HEK293 (cell line): ENCODE data around the gene JMJD6.

Experiments used
- SETDB1 ChIP-seq: IDR thresholded peaks from one replicate; pipeline ENCODE4 v1.6.1; 2017; ENCODE audit warnings: mild to moderate bottlenecking, low read length, moderate library complexity, mixed read lengths; ENCODE audit not compliant: insufficient read length
- SP3 ChIP-seq: fragments of 450-650 bp; formaldehyde crosslinking; IDR thresholded peaks from 2 replicates; pipeline ENCODE4 v1.5.1; 2016; ENCODE audit warnings: missing biosample characterization, missing genetic modification characterization
- ZIC2 ChIP-seq: fragments of 450-650 bp; formaldehyde crosslinking; IDR thresholded peaks from 2 replicates; pipeline ENCODE4 v1.5.1; 2016; ENCODE audit warnings: missing biosample characterization, missing genetic modification characterization
- ZNF138 ChIP-seq: fragments of 450-650 bp; formaldehyde crosslinking; IDR thresholded peaks from 2 replicates; pipeline ENCODE4 v1.5.1; 2016; ENCODE audit warnings: missing biosample characterization, missing genetic modification characterization, borderline replicate concordance
- ZNF146 ChIP-seq: fragments of 450-650 bp; formaldehyde crosslinking; IDR thresholded peaks from 2 replicates; pipeline ENCODE4 v1.5.1; 2016; ENCODE audit warnings: missing biosample characterization, missing genetic modification characterization
- ZNF24 ChIP-seq: fragments of 450-650 bp; formaldehyde crosslinking; IDR thresholded peaks from 2 replicates; pipeline ENCODE4 v1.5.1; 2016; ENCODE audit warnings: missing biosample characterization, missing genetic modification characterization
- ZNF248 ChIP-seq: fragments of 450-650 bp; formaldehyde crosslinking; IDR thresholded peaks from 2 replicates; pipeline ENCODE4 v1.5.1; 2017; ENCODE audit warnings: missing biosample characterization, missing genetic modification characterization
- ZNF292 ChIP-seq: fragments of 450-650 bp; formaldehyde crosslinking; IDR thresholded peaks from 2 replicates; pipeline ENCODE4 v1.5.1; 2016; ENCODE audit warnings: low read depth, missing biosample characterization, missing genetic modification characterization, borderline replicate concordance
- ZNF558 ChIP-seq: fragments of 450-650 bp; formaldehyde crosslinking; IDR thresholded peaks from 2 replicates; pipeline ENCODE4 v1.5.1; 2016; ENCODE audit warnings: missing biosample characterization, missing genetic modification characterization
- ZNF561 ChIP-seq: fragments of 450-650 bp; IDR thresholded peaks from 2 replicates; pipeline ENCODE4 v1.5.1; 2018; ENCODE audit warnings: missing biosample characterization, missing genetic modification characterization, borderline replicate concordance
- ZNF624 ChIP-seq: fragments of 450-650 bp; formaldehyde crosslinking; IDR thresholded peaks from 2 replicates; pipeline ENCODE4 v1.5.1; 2017; ENCODE audit warnings: missing biosample characterization, missing genetic modification characterization
- ZNF629 ChIP-seq: fragments of 450-650 bp; formaldehyde crosslinking; IDR thresholded peaks from 2 replicates; pipeline ENCODE4 v1.5.1; 2017; ENCODE audit warnings: missing biosample characterization, missing genetic modification characterization
- ZNF76 ChIP-seq: fragments of 450-650 bp; formaldehyde crosslinking; IDR thresholded peaks from 2 replicates; pipeline ENCODE4; 2016; ENCODE audit warnings: low read depth, missing biosample characterization, missing genetic modification characterization, borderline replicate concordance
- ZNF768 ChIP-seq: fragments of 450-650 bp; formaldehyde crosslinking; IDR thresholded peaks from 2 replicates; pipeline ENCODE4 v1.5.1; 2018; ENCODE audit warnings: missing biosample characterization, mild to moderate bottlenecking, missing genetic modification characterization
- ZNF843 ChIP-seq: fragments of 450-650 bp; formaldehyde crosslinking; IDR thresholded peaks from 2 replicates; pipeline ENCODE4 v1.5.1; 2016; ENCODE audit warnings: missing biosample characterization, missing genetic modification characterization
- TF ChIP-seq, protein P1 (sequence below): fragments of 450-650 bp; formaldehyde crosslinking; IDR thresholded peaks from 2 replicates; pipeline ENCODE4 v1.5.1; 2016; ENCODE audit warnings: missing biosample characterization, missing genetic modification characterization
- TF ChIP-seq, protein P2 (sequence below): fragments of 450-650 bp; formaldehyde crosslinking; IDR thresholded peaks from 2 replicates; pipeline ENCODE4 v1.5.1; 2016; ENCODE audit warnings: missing biosample characterization, missing genetic modification characterization
- TF ChIP-seq, protein P3 (sequence below): fragments of 450-650 bp; formaldehyde crosslinking; IDR thresholded peaks from 2 replicates; pipeline ENCODE4 v1.5.1; 2017; ENCODE audit warnings: missing biosample characterization, missing genetic modification characterization
- TF ChIP-seq, protein P4 (sequence below): fragments of 450-650 bp; formaldehyde crosslinking; IDR thresholded peaks from 2 replicates; pipeline ENCODE4 v1.5.1; 2016; ENCODE audit warnings: missing biosample characterization, missing genetic modification characterization, borderline replicate concordance
- TF ChIP-seq, protein P5 (sequence below): fragments of 450-650 bp; formaldehyde crosslinking; IDR thresholded peaks from 2 replicates; pipeline ENCODE4 v1.5.1; 2017; ENCODE audit warnings: missing biosample characterization, mild to moderate bottlenecking, missing genetic modification characterization, moderate library complexity
- TF ChIP-seq, protein P6 (sequence below): fragments of 450-650 bp; formaldehyde crosslinking; IDR thresholded peaks from 2 replicates; pipeline ENCODE4 v1.5.1; 2016; ENCODE audit warnings: missing biosample characterization, missing genetic modification characterization
- TF ChIP-seq, protein P7 (sequence below): fragments of 450-650 bp; formaldehyde crosslinking; IDR thresholded peaks from 2 replicates; pipeline ENCODE4 v1.5.1; 2017; ENCODE audit warnings: missing biosample characterization, missing genetic modification characterization

The JMJD6 gene

DNA sequence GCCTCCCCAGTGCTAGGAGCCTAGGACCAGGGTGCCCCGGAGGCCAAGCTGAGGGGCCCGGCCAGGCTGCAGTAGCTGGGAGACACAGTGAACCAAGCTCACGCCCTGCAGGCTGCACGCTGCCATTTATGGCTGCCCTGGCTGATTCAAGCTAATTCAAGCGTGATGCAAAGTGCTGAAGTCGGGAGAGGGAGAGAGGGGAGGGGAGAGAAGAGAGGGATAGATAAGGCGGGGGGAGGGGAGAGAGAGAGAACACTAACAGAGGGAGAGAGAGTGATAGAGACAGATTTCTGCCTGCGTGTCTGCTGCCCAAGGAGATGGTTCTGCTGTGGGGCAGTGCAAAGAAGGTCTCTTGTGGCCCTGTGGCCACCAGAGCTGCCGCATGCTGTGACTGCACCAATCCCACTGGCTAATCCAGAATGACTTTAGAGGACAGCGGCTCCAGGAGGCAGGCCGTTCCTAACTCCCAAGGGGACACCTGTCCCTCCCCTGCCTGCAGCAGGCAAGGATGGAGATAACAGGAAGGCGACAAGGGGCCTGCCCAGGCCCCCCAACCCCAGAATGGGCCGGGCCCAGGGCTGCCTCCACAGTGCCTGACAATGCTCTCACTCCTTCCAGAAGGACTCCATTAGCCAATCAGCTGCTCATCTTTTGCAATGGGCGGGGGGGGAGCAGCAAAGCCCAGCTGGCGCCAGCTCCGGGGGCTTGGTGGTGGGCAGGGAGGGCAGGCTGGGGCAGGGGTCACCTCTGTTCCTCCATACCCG lies 28.5 kb downstream of the JMJD6 start (continued):
- TF ChIP-seq, protein P1, sequence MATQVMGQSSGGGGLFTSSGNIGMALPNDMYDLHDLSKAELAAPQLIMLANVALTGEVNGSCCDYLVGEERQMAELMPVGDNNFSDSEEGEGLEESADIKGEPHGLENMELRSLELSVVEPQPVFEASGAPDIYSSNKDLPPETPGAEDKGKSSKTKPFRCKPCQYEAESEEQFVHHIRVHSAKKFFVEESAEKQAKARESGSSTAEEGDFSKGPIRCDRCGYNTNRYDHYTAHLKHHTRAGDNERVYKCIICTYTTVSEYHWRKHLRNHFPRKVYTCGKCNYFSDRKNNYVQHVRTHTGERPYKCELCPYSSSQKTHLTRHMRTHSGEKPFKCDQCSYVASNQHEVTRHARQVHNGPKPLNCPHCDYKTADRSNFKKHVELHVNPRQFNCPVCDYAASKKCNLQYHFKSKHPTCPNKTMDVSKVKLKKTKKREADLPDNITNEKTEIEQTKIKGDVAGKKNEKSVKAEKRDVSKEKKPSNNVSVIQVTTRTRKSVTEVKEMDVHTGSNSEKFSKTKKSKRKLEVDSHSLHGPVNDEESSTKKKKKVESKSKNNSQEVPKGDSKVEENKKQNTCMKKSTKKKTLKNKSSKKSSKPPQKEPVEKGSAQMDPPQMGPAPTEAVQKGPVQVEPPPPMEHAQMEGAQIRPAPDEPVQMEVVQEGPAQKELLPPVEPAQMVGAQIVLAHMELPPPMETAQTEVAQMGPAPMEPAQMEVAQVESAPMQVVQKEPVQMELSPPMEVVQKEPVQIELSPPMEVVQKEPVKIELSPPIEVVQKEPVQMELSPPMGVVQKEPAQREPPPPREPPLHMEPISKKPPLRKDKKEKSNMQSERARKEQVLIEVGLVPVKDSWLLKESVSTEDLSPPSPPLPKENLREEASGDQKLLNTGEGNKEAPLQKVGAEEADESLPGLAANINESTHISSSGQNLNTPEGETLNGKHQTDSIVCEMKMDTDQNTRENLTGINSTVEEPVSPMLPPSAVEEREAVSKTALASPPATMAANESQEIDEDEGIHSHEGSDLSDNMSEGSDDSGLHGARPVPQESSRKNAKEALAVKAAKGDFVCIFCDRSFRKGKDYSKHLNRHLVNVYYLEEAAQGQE (tag by site-specific recombination), result peak; percentile 86
- peak; percentile 77 for TF ChIP-seq ZNF629 (tag by site-specific recombination)
- TF ChIP-seq ZNF248 (tag by site-specific recombination), result no peak
- TF ChIP-seq ZNF24 (tag by site-specific recombination), result peak; percentile 79; the same call in 1 of the 2 replicates
- TF ChIP-seq, protein P2, sequence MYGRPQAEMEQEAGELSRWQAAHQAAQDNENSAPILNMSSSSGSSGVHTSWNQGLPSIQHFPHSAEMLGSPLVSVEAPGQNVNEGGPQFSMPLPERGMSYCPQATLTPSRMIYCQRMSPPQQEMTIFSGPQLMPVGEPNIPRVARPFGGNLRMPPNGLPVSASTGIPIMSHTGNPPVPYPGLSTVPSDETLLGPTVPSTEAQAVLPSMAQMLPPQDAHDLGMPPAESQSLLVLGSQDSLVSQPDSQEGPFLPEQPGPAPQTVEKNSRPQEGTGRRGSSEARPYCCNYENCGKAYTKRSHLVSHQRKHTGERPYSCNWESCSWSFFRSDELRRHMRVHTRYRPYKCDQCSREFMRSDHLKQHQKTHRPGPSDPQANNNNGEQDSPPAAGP (tag by site-specific recombination), result peak; percentile 97
- no peak for TF ChIP-seq ZNF558 (tag by site-specific recombination)
- peak; percentile 83 for TF ChIP-seq ZIC2 (tag by site-specific recombination)
- peak; percentile 80 for TF ChIP-seq ZNF843 (tag by site-specific recombination)
- TF ChIP-seq, protein P3, sequence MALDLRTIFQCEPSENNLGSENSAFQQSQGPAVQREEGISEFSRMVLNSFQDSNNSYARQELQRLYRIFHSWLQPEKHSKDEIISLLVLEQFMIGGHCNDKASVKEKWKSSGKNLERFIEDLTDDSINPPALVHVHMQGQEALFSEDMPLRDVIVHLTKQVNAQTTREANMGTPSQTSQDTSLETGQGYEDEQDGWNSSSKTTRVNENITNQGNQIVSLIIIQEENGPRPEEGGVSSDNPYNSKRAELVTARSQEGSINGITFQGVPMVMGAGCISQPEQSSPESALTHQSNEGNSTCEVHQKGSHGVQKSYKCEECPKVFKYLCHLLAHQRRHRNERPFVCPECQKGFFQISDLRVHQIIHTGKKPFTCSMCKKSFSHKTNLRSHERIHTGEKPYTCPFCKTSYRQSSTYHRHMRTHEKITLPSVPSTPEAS (tag by site-specific recombination), result peak; percentile 39; the same call in 1 of the 2 replicates
- TF ChIP-seq, protein P4, sequence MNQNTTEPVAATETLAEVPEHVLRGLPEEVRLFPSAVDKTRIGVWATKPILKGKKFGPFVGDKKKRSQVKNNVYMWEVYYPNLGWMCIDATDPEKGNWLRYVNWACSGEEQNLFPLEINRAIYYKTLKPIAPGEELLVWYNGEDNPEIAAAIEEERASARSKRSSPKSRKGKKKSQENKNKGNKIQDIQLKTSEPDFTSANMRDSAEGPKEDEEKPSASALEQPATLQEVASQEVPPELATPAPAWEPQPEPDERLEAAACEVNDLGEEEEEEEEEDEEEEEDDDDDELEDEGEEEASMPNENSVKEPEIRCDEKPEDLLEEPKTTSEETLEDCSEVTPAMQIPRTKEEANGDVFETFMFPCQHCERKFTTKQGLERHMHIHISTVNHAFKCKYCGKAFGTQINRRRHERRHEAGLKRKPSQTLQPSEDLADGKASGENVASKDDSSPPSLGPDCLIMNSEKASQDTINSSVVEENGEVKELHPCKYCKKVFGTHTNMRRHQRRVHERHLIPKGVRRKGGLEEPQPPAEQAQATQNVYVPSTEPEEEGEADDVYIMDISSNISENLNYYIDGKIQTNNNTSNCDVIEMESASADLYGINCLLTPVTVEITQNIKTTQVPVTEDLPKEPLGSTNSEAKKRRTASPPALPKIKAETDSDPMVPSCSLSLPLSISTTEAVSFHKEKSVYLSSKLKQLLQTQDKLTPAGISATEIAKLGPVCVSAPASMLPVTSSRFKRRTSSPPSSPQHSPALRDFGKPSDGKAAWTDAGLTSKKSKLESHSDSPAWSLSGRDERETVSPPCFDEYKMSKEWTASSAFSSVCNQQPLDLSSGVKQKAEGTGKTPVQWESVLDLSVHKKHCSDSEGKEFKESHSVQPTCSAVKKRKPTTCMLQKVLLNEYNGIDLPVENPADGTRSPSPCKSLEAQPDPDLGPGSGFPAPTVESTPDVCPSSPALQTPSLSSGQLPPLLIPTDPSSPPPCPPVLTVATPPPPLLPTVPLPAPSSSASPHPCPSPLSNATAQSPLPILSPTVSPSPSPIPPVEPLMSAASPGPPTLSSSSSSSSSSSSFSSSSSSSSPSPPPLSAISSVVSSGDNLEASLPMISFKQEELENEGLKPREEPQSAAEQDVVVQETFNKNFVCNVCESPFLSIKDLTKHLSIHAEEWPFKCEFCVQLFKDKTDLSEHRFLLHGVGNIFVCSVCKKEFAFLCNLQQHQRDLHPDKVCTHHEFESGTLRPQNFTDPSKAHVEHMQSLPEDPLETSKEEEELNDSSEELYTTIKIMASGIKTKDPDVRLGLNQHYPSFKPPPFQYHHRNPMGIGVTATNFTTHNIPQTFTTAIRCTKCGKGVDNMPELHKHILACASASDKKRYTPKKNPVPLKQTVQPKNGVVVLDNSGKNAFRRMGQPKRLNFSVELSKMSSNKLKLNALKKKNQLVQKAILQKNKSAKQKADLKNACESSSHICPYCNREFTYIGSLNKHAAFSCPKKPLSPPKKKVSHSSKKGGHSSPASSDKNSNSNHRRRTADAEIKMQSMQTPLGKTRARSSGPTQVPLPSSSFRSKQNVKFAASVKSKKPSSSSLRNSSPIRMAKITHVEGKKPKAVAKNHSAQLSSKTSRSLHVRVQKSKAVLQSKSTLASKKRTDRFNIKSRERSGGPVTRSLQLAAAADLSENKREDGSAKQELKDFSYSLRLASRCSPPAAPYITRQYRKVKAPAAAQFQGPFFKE (tag by site-specific recombination), result no peak
- no peak for TF ChIP-seq ZNF292 (tag by site-specific recombination)
- TF ChIP-seq ZNF768 (tag by site-specific recombination), result no peak; the same call in 1 of the 2 replicates
- no peak for TF ChIP-seq ZNF561 (tag by site-specific recombination)
- no peak for TF ChIP-seq ZNF146
- no peak for TF ChIP-seq ZNF76 (tag by site-specific recombination)
- TF ChIP-seq SETDB1, result no peak
- TF ChIP-seq SP3 (tag by site-specific recombination), result peak; percentile 33; the same call in 1 of the 2 replicates
- TF ChIP-seq ZNF138 (tag by site-specific recombination), result no peak
- no peak for TF ChIP-seq ZNF624 (tag by site-specific recombination)
- TF ChIP-seq, protein P5, sequence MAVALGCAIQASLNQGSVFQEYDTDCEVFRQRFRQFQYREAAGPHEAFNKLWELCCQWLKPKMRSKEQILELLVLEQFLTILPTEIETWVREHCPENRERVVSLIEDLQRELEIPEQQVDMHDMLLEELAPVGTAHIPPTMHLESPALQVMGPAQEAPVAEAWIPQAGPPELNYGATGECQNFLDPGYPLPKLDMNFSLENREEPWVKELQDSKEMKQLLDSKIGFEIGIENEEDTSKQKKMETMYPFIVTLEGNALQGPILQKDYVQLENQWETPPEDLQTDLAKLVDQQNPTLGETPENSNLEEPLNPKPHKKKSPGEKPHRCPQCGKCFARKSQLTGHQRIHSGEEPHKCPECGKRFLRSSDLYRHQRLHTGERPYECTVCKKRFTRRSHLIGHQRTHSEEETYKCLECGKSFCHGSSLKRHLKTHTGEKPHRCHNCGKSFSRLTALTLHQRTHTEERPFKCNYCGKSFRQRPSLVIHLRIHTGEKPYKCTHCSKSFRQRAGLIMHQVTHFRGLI (tag by site-specific recombination), result no peak
- TF ChIP-seq, protein P6, sequence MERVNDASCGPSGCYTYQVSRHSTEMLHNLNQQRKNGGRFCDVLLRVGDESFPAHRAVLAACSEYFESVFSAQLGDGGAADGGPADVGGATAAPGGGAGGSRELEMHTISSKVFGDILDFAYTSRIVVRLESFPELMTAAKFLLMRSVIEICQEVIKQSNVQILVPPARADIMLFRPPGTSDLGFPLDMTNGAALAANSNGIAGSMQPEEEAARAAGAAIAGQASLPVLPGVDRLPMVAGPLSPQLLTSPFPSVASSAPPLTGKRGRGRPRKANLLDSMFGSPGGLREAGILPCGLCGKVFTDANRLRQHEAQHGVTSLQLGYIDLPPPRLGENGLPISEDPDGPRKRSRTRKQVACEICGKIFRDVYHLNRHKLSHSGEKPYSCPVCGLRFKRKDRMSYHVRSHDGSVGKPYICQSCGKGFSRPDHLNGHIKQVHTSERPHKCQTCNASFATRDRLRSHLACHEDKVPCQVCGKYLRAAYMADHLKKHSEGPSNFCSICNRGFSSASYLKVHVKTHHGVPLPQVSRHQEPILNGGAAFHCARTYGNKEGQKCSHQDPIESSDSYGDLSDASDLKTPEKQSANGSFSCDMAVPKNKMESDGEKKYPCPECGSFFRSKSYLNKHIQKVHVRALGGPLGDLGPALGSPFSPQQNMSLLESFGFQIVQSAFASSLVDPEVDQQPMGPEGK (tag by site-specific recombination), result peak; percentile 87
- TF ChIP-seq, protein P7, sequence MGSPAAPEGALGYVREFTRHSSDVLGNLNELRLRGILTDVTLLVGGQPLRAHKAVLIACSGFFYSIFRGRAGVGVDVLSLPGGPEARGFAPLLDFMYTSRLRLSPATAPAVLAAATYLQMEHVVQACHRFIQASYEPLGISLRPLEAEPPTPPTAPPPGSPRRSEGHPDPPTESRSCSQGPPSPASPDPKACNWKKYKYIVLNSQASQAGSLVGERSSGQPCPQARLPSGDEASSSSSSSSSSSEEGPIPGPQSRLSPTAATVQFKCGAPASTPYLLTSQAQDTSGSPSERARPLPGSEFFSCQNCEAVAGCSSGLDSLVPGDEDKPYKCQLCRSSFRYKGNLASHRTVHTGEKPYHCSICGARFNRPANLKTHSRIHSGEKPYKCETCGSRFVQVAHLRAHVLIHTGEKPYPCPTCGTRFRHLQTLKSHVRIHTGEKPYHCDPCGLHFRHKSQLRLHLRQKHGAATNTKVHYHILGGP, result no peak
